CD4-positive, alpha-beta T cell treated with Interleukin-15 for 4 hours (primary cell): ENCODE measurements around the gene TAB2.
"Not testable (repeated sequence)": the region's sequence is repeated elsewhere in the genome, so short reads cannot be mapped to it uniquely, and the experiment has no call there.

Source experiments
- DNase-seq: peaks from one replicate; pipeline ENCODE4 v3.0.0-alpha.2; 2020; ENCODE audit warnings: low spot score

Gene TAB2

GRCh38 chr6:149333266-149333620, 15.7 kb downstream of the TAB2 start:
- DNase-seq, result no peak

- DNase-seq, result no peak
Observed at GRCh38 chr6:149334201-149334600, 16.7 kb downstream of the TAB2 start.

GRCh38 chr6:149334682-149335160, 17.2 kb downstream of the TAB2 start:
- no peak for DNase-seq

GRCh38 chr6:149335924-149336608, 18.6 kb downstream of the TAB2 start:
- DNase-seq, result peak; percentile 61

- no peak for DNase-seq
Observed at GRCh38 chr6:149336609-149336928, 19.1 kb downstream of the TAB2 start.

GRCh38 chr6:149337320-149337719, 19.8 kb downstream of the TAB2 start:
- DNase-seq, result no peak

- peak; percentile 33 for DNase-seq
Observed at GRCh38 chr6:149340200-149340599, 22.7 kb downstream of the TAB2 start.

- no peak for DNase-seq
Observed at GRCh38 chr6:149342525-149342924, 25.0 kb downstream of the TAB2 start.

GRCh38 chr6:149343501-149343900, 26.0 kb downstream of the TAB2 start:
- DNase-seq, result no peak

- DNase-seq, result no peak
Observed at GRCh38 chr6:149346078-149346477, 28.6 kb downstream of the TAB2 start.

GRCh38 chr6:149347067-149347466, 29.6 kb downstream of the TAB2 start:
- no peak for DNase-seq

GRCh38 chr6:149349279-149349678, 31.8 kb downstream of the TAB2 start:
- not testable (repeated sequence) for DNase-seq

GRCh38 chr6:149354009-149354408, 36.5 kb downstream of the TAB2 start:
- no peak for DNase-seq

GRCh38 chr6:149356081-149356750, 38.7 kb downstream of the TAB2 start:
- DNase-seq, result no peak

GRCh38 chr6:149357726-149358538, 40.4 kb downstream of the TAB2 start:
- no peak for DNase-seq

- no peak for DNase-seq
Observed at GRCh38 chr6:149359440-149359839, 41.9 kb downstream of the TAB2 start.

GRCh38 chr6:149360536-149360935, 43.0 kb downstream of the TAB2 start:
- DNase-seq, result no peak

GRCh38 chr6:149362289-149362688, 44.8 kb downstream of the TAB2 start:
- DNase-seq, result no peak

GRCh38 chr6:149363154-149363553, 45.6 kb downstream of the TAB2 start:
- DNase-seq, result no peak

- DNase-seq, result no peak
Observed at GRCh38 chr6:149364557-149364956, 47.0 kb downstream of the TAB2 start.

GRCh38 chr6:149365197-149365596, 47.7 kb downstream of the TAB2 start:
- DNase-seq, result no peak

- DNase-seq, result peak; percentile 59
Observed at GRCh38 chr6:149366267-149366921, 48.9 kb downstream of the TAB2 start.

- no peak for DNase-seq
Observed at GRCh38 chr6:149368065-149368464, 50.6 kb downstream of the TAB2 start.
